Activated CD8-positive, alpha-beta memory T cell treated with anti-CD3 and anti-CD28 coated beads, Interleukin-2, amount 50 U/mL, for 48 hours (primary cell): ENCODE results near the gene CYB561D2.

Experiments used
- DNase-seq: peaks from one replicate; pipeline ENCODE4 v3.0.0-alpha.2; 2020

Gene CYB561D2

DNA sequence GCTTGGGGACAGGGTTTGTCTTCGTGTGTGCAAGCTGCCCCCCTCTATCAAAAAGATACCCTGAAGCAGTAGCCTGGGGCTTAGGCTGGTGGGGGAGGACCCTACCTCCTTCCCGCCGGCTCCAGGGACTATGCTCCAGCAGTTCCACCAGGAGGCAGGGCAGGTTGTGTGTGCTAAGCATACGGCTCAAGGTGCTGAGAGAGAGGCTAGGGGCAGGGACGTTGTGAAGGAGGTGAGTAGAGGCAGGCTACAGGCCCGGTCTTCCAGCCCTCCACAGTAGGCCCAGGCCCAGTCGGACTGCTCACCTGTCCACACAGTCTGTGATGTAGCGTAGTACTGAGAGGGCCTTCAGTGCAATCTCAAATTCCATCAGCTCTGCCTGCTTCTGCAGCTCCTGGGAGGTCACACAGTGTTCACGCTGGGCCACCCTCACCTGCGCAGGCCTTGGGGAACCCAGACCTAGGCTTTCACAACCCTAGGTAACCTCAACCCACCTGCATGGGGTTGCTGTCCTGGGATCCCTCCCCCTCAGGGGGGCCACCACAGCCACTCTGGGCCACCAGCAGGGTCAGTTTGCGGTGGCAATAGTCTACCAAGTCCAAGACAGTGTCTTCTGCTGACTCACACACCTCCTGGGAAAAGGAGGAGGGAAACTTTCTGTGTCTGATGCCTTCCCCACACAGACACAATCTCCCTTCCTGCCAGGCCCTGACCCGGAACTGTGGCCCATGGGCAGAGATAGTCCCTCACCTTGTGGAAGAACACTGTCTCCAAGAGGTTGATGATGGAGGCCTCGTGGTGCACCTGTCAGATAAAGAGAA lies 7.6 kb upstream of the CYB561D2 start:
- DNase-seq = no peak

- no peak for DNase-seq
These were observed 5.7 kb upstream of the CYB561D2 start for GRCh38 chr3:50345008-50345407.

- peak; percentile 90 for DNase-seq
These were observed 5.0 kb upstream of the CYB561D2 start, which contains the start of gene ZMYND10 for GRCh38 chr3:50345586-50346234. Gene ZMYND10, minus strand, starts transcription at chr3:50345732. Its CDS starts 153 bp downstream, at chr3:50345579.

GRCh38 chr3:50347187-50347813 lies 3.4 kb upstream of the CYB561D2 start:
- DNase-seq = peak; percentile 79

GRCh38 chr3:50350213-50350526 lies 492 bp upstream of the CYB561D2 start:
- DNase-seq = no peak

- DNase-seq = no peak
These were observed 648 bp downstream of the CYB561D2 start for GRCh38 chr3:50351323-50351697.

GRCh38 chr3:50352781-50353180 lies 2.1 kb downstream of the CYB561D2 start:
- DNase-seq = no peak

GRCh38 chr3:50353245-50354004 lies 2.8 kb downstream of the CYB561D2 start:
- no peak for DNase-seq

- DNase-seq = no peak
These were observed 3.6 kb downstream of the CYB561D2 start for GRCh38 chr3:50354186-50354764.

- no peak for DNase-seq
These were observed 4.2 kb downstream of the CYB561D2 start for GRCh38 chr3:50354850-50355249.

DNA sequence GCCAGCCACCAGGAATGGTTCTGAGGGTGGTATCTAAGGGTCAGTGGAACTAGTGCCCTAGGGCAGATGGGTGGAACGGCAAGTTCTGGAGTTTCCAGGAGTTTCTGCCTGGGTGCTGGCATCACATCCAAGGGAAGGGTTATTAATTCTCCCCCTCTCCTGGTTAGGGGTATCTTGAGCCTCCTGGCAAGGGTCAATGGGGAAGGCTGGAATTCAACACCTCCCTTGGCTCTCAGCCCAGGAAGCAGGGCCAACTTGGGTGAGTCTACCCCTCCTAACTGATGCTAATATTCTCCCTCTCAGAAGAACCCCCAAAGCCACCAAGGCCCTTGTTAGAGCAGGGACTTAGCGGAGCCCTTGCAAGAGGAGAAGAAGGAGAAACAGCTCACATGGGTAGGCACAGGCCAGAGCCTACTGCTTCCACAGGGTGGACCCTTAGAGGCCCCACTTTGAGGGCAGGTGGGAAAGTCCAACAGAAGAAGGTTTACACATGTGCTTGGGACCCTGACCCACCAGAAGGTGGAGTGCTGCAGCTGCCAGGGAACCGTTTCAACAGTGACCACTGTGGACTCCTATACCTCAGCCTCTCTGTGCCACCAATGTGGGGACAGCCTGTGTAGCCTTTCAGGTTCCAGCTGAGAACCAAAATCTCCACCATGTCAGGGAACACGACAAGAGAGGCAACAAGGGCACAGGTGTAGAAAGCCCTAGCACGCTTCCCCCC lies 5.3 kb downstream of the CYB561D2 start:
- no peak for DNase-seq

- DNase-seq = no peak
These were observed 5.9 kb downstream of the CYB561D2 start for GRCh38 chr3:50356553-50356952.

DNA sequence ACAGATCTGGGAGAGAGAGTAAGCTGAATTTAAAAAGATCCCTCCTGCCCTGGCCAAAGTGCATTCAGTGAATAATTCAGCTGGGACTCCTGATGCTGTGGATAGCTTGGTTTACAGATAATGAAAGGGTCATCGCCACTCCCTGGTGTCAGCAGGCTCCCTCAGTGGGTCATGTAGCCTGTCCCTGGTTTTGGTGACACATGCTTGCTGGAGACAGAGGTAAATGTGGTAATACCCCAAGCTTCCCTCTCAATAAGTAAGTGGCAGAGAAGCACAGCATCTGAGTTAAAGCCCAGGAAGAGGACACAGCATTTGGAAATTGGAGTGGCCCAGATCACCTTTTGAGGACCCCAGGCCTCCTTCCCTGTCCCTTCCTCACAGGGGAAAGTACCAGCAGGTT lies 6.8 kb downstream of the CYB561D2 start:
- no peak for DNase-seq

DNA sequence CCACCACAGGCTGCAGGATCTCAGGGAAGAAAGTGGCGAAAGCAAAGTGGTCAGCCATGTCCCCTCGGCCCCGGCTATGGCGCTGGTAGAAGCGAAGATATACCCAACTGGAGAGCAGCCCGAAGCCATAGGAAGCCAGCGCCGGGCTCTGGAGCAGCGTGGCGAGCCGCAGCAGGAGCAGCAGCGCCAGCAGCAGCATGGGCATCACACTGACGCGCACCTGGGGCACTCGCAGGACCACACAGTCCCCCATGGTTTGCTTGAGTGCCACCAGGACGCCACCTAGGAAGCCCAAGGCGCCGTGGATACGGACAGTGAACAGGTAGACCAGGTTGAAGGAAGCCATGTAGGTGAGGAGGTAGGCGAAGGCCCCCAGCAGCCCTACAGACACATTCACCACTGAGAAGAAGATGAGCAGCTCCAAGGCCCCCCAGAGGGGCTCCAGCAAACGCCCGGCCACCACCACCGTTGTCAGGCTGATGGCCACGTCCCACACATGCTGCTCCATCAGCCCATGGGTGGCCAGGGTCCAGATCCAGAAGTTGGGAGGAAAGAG lies 7.8 kb downstream of the CYB561D2 start:
- no peak for DNase-seq

GRCh38 chr3:50358911-50359759 lies 8.5 kb downstream of the CYB561D2 start, which contains the start of gene TMEM115:
Gene TMEM115, minus strand, starts transcription at chr3:50359521. Its CDS starts 458 bp downstream, at chr3:50359063.
- DNase-seq = peak; percentile 93

- DNase-seq = no peak
These were observed 9.1 kb downstream of the CYB561D2 start for GRCh38 chr3:50359760-50360110.

DNA sequence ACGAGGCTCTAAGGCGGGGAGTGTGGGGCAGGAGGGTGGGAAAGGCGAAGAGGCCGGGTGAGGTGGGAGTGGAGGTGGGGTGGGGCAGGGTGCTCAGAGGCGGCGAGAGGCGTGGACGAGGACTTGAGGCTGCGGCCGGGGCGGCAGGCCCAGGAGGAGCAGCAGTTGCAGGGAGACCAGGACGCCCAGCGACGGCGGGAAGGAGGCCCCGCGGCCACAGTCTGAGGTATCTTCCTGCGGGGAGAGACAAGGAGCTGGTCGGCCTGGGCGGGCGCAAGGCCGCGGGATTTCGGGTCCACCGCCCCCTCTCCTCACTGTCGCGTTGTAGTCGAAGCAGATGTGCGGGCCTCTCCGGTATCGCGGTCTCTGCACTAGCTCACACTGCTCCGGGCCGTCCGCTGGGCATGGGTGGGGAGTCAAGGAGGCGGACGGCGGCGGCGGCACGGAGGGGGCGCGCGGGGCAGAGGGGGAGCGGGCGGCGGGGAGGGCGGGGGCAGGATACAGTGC lies 14.0 kb downstream of the CYB561D2 start:
- DNase-seq = no peak

DNA sequence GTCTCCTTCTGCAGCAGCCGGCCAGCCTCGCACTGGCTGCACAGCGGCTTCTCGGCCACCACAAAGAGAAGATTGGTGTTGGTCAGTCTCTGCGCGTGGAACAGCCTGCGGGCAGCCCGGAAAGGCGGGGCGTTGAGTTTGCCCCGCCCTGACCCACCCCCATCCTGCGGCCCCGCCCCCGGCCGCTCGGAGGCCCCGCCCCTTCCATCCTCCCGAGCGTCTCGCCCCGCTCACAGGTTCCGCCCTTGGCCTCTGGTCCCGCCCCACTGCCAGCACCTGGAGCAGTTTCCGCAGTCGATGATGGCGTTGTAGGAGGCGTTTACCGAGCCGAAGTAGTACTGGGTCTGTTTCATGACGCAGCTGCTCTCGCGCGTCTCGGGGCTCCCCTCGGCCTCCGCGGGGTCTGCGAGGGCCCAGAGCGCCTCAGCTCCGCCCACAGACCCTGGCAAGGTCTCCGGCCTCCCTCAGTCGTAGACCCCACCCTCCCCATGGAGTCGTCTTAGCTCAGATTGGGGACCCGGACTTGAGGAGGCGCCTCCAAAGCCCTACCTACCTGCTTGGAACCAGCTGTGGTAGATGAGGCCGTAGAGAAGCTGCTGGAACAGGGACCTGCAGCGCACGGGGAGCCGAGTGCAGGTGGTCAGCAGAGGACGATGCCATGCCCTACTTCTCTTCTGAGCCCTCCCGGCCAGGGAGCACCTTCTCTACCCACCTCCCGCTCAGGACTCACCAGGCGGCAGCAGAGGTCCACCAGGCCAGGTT lies 14.6 kb downstream of the CYB561D2 start:
- peak; percentile 96 for DNase-seq

DNA sequence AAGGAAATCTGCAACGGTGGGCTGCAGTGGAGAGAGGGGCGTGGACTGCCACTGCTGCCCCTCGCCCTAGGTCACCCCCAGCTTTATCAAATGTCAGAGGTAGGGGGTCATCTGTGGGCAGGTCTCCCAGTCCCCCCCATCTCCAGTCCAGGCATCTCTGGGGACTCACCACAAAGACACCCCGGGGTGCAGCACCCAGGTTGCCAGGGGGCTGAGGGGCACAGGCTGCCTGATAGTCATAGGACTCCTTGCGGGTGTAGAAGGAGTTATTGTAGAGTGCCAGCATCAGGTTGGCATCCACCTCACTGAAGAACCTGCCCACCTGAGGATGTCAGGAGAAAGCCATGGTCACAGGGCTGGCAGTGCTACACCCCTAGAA lies 15.2 kb downstream of the CYB561D2 start:
- no peak for DNase-seq
